HG02623 (cell line): Measurements from ENCODE around the gene KIAA0513.

ENCODE experiments used
- ATAC-seq: cut with Tn5 transposase; IDR thresholded peaks from one replicate; pipeline ENCODE4 v1.9.1; 2021; ENCODE audit warnings: moderate library complexity; ENCODE audit not compliant: unreplicated experiment

KIAA0513 gene

DNA sequence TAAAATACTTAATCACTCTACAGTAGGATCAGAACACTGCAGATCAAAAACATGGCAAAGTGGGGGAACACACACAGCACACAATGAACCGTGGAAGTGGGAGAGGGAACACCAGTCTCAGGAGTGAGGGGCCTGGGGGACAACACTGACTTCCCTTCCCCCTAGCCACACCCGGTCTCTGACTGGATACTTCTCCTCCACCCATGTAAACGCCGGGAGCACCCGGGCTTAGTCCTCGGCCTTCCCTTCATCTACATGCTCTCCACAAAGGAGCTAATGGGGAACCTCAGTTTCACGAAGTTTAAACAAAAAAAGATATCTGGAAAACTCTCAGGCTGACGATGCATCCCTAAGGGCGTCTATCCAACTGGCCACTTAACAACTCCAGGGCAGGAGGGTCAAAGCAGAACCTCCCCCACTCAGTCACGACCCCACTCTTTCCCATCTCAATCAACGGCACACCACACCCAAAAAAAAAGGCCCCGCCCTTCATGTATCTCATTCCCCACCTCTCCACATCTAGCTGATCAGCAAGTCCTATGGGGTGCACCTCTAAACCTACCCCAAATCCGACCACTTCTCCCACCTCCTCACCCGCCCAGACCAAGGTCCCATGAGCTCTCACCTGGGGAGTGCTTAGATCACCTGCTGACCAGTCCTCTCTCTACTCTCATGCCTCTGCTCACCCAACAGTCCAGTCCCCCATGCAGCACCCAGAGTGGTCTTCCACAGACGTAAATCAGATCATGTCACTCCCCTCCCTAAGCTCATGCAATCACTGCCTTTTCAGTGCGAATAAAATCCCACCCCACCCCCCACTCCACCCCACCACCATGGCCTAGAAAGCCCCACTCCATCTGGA, 23.6 kb upstream of the KIAA0513 start:
- ATAC-seq = no peak

DNA sequence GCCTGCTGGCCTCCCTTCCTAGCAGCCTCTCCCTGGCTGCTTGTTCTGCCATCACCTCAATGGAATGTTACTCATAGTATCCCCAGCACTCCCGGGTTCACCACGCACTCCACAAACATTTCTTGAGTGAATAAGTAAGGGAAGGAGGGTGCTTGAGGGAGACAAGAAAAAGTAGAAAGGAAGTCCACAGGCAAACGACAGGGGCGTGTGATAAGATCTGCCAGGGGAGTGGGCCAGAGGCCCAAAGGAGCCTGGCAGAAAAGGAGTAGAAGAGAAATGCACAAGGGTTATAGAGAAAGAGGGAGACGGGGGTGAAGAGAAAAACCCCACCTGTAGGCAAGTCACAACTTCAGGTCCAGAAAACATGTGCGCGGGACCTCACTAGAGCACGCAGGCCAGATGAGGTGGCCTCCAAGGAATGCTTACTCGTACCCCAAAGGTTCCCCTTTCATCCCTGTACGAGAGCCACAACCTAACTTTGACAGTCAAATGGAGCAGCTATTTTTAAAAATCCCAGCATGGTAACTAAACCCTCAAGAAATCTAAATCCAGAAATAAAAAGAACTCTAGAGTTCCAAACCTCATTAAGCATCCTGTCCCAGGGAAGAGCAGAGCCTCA, 22.9 kb upstream of the KIAA0513 start:
- no peak for ATAC-seq

DNA sequence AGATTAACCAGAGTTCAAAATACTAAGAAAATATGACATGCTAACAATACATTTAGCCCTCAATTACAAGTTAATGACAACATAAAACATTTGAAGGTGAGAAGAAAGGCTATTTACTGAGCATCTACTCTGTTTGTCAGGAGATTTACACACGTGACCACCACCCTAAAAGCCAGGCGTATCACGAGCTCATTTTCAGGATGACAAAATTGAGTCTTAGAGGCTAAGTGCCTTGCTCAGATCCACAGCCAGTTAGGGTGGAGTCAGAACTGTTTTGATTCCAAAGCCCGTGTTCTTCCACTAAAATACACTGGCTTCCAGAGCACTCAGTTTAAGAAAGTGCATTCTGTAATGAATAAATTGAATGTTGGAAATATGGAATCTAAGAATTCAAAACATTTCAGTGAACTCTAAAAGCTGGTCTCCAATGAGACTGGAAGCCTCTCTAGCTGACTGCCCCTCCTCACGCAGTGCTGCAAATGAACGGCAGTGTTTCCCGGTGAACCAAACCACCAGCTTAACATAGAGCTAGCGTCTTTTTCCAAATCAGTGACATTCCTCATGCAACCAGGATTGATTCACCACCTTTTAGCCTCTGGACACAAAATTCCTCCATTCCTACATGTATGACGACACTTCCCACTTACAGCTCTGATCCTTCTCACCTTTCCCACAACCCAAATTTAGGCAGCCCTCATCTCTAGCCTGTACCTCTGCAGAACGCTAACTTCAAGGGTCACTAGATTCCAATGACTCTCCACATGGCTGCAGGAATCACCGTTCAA, 22.1 kb upstream of the KIAA0513 start:
- no peak for ATAC-seq

DNA sequence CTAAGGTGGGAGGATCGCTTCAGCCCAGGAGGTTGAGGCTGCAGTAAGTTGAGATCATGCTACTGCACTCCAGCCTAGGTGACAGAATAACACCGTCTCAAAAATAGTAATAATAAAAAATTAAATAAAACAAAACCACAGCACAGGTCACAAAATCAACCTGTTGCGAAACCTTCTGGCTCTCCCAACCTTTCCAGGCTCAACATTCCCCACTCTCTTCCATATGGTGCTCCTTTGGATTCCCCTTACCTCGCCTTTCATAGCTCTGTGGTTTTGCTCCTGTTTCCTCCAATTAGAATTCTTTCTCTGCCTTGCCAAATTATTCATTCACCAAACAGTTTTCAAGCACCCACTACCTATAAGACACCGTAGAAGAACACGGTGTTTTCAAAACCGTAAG, 21.0 kb upstream of the KIAA0513 start:
- no peak for ATAC-seq

DNA sequence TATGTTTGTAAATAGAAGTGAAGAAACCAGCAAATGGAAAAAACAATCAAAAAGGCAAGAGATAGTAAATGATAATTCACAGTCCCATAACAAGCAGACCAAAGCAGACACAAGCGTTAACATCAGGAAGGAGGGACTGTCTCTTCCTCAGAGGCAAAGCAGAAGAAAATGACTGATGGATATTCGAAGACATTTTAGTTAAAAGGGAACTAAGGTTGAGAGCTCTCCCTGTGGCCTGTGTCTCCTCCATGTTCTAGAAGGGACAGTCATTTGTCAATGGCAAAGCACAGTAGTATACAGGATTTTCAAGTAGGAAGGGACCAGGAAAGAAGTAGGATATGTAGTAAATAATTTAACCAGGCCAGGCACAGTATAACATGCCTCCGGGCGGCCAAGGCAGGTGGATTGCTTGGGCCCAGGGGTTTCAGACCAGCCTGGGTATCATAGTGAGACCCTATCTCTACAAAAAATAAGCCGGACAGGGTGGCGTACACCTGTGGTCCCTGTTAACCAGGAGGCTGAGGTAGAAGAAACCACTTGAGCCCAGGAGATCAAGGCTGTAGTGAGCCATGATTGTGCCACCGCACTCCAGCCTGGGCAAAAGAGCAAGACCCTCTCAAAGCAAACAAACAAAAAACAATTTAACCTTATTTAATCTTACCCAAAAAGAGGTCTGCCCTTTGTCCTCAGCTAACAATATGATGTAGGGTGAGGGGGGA, 19.9 kb upstream of the KIAA0513 start:
- no peak for ATAC-seq

DNA sequence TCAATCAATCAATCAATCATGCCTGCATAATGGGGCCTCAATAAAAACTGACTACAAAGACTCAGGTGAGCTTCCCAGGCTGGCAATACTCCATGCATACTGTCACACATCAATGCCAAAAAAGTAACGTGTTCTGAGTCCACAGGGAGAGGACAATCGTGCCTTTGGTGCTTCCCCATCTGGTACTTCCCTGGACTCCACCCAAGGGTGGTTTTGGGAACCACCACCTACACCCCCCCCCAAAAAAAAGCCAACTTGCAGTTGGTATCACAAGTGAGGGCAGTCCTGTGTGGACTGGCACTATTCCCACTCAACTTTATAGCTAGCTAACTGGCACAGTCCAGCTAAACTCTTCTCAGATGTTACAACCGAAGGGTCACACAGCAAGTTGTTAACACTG, 19.3 kb upstream of the KIAA0513 start:
- no peak for ATAC-seq

DNA sequence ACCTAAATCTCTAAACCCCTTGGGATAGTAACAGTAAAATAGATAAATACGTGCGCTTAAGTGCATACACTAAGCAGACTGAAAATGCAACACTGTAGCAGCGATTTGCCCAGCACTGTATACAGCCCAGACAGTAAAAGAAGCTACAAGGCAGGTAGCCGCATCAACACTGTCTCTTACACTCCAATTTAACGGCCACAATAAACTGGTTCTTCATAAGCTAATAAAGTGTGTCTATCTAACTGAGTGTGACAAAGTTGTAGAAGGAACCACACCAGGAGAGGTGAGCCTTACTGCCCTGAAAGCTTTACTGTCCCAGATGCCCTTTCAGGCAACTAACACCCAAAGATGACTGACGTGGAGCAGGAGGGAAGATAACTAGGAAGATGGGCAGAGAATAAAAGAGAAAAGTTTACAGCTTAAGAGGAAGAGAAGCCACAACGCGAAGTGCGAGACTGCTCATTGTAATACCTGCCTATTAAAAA, 17.1 kb upstream of the KIAA0513 start:
- ATAC-seq = peak; percentile 7

DNA sequence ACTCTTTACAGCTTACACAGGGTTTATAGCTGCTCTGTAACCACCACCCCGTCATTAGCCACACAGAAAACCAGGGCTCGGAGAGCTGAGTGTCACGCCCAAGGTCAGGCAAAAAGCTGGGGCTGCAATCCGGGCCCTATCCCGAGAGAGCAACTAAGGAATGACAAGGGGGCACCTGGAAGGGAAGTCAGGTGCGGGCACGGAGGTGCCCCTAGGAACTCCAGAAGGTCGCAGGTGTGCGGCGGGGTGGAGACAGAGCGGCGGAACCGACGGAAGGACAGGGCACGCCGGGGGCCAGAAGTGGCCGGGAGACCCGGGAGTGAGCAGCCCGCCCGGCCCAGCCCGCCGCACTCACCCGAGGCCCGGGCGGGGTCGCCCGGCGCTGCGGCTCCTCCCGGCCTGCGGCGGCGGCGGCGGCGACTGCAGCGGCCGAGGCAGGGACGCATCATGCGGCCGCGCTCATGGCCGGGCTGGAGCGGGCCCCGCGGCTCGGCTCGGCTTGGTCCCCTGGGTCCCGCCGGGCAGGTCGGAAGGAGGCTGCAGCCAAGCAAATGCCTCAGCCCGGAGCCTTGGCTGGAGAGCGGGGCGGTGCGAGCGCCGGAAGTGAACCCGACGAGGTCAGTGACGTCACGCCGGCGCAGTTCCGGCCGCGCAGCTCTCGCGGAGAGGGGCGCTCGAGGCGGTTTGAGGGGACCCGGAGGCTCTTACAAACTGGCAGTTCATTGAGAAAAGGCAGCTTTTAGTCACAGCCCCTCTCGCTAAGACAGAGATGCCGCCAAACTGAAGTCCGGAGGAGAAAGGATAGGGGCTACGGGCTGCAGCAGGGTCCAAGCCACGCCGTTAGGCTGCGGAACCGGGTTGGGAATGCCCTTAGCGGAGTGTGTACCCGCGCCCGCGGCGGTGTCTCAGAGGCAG, 16.4 kb upstream of the KIAA0513 start, which contains the start of gene ZDHHC7:
ZDHHC7 (minus strand) TSS at position 605 of the 915 bp plus-strand sequence. CDS start 20,917 bp downstream, outside the sequence.
- peak; percentile 89 for ATAC-seq

DNA sequence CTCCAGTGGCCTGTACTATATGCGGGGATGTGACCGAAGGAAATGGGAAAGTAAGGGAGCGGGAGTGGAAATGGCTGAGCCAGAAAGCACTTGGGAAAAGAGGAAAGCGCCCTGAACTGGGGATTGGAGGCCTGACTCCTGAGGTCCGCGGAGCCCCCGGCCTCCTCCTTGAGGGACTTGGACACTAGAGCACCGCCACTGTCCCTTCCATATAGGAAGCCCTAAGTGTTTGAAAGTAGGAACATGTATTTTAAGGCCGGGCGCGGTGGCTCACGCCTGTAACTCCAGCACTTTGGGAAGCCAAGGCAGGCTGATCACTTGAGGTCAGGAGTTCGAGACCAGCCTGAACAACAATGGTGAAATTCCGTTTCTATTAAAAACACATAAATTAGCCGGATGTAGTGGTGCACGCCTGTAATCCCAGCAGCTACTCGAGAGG, 15.7 kb upstream of the KIAA0513 start:
- no peak for ATAC-seq

DNA sequence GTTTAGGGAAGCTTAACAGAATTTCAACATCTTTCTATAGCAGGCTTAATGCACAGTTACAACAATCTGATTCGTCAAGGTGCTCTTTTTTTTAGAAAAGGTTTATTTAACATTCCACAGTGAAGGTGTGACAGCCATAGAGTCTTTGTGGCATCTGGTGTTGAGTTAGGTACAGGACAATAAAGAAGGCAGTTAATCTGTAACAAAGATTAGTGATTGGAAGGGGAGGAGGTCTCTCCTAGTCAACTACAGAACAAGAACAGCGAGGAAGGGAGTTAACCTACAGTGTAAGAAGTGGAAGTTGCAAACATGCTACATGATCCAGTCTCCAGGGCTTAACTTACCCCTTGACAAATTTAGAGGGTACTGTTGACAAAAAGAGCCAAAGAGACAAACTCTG, 13.3 kb upstream of the KIAA0513 start:
- ATAC-seq = no peak

DNA sequence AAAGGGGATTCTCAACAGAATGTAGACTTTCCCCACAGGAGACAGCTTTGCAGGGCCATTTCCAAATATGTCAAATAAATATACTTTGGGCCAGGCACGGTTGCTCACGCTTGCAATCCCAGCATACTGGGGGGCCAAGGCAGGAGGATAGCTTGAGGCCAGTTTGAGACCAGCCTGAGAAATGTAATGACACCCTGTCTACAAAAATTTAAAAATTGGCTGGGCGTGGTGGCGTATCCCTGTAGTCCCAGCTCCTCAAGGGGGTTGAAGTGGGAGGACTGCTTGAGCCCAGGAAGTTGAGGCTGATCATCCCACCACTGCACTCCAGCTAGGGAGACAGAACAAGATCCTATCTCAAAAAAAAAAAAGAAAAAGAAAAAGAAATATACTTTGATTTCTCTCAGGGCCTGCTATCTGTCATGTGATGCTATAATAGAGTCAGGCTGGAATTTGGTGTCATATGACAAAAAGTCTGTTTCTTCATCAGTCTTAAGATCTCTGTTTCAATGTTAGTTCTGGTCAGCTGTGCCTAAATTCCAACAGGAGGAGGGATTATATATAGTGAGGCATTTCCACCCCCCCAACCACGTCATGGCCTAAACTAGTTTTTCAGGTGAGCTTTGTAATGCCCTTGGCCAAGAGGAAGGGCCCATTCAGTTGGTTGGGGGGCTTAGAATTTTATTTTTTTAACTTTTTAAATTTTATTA, 12.0 kb upstream of the KIAA0513 start:
- no peak for ATAC-seq

DNA sequence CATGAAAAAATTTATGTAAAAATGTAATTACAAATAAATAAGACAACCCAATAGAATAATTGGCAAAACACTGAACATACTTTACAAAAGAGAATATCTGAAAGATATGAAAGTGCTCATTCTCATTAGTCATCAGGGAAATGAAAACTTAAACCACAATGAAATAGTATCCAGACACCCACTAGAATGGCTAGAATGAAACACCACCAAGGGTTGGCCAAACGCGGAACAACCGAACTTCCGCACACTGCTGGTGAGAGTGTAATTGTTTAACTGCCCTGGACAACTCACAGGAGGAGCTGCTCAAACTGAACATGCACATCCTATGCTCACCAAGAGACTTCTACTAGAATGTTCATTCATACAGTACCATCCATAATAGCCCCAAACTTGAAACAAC, 10.4 kb upstream of the KIAA0513 start:
- ATAC-seq = no peak

DNA sequence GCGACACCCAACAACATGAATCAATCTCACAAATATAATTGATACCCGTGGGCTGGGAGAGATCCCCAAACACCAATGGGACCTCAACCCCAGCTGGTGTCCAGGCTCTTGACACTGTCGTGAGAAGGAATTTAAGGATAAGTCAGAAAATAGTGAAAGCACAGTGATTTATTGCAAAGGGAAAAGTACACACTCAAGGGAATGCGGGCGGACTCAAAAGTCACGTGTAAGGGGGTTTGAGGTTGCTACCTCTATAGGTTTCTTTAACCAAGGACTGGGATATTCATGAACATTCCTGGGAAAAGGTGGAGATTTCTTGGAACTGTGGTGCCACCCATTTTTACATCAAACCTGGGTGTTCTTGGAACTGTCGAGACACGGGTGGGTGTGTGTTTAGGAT, 10.0 kb upstream of the KIAA0513 start:
- ATAC-seq = no peak

DNA sequence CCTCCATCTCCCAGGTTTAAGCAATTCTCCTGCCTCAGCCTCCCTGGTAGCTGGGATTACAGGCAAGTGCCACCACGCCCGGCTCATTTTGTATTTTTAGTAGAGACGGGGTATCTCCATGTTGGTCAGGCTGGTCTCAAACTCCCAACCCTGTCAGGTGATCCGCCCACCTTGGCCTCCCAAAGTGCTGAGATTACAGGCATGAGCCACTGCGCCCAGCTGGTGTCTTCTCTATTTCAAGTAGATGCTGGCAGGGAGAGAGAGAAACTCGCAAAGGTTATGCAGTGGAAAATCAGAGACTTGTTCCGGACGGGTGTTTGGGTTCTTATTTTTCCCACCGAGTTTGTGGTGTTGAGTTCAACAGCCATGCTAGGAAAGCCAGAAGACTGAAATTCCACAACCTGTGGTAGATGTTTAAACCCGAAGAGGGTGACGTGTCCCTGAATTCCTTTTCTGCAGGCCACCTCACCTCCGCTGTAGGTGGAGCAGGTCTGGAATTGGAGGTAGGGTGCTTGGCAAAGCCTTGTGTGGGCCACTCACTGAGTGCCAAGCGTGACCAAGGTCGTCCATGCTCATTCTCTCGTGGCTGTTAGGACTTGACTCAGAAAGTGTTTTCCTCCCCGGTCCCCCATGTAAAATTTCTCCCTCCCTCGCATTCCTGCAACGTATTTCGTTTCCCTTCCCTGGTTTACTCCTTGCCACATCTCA, 8.9 kb upstream of the KIAA0513 start:
- ATAC-seq = no peak

DNA sequence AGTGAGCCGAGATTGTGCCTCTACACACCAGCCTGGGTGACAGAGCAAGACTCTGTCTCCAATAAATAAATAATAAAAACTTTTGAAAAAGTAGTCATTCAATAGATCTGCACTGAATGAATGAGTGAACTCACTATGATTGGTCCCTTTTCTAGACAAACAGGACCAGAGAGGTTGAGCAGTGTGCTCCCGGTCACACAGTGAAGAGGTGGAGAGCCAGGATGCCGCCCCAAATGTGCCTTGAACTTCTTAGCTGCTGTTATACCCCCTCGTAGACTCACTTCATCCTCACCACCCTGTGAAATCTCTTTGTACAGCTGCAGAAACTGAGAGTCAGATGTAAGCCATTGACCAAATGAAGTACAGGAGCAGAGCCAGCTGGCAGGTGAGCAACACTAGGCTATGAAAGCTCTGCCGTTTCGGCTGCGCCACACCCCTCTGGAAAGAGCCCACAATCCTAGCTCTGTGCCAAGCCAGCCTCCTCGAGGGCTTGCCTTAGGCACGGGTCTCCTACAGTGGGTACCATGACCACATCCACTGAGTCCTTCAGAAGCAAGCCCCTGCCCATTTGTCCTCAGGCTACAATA, 7.8 kb upstream of the KIAA0513 start:
- no peak for ATAC-seq

DNA sequence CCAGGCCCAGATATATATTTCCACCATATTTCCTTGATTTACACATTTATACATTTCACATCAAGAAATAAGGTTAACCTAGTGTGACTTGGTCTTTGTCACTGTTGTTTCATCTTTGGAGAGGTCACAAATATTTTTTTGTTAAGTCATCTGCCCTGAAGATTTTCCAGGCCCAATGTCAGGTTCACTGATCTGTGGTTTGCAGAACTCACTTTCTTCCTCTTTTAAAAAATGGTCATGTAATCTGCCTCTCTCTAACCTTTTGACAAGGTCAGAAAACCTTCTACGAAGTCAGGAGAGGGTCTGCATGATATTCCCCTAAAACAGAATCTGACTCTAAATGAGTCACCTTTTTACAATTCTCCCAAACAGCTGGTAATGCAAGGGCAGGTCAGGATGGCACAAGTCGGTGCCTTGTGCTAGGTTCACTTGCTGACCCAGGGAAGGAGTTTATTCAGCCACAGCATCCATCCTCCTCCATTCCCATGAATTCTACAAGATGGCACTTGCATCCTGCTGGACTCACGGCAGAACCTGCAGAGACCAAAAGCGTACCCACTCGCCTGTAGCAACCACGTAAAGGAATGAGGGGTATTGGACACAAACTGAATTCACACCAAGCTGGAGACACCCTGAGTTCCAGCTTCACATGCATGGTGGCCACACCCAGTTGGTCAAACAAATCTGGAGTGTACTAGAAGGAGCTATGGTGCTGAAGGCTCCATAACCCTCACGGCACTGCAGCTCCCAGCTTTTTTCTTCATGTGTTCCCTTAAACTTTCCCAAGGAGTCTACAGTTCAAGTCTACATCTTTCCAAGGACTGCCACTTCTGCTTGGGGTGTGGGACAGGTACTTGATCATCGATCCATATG, 1.6 kb upstream of the KIAA0513 start:
- no peak for ATAC-seq

DNA sequence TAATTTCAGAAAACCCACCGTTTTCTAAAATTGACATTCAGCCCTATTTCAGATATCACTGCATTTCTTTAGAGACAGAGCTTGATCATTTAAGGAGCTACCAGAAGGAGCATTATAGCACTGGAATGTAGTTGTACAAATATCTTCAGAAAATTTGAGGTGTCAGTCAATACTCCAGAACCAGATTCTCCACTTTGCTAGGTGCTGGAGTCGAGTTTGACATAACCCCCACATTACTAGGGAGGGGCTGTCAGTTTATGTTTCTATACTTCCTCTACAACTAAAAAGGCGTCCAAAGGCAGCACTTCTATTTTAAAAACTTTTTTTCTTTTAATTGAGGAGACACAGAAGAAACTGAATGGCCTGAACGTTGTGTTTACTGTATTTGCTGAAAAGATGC, 892 bp upstream of the KIAA0513 start:
- ATAC-seq = no peak
